ENCODE results near the gene MAP4.
"Not testable (repeated sequence)": the region's sequence is repeated elsewhere in the genome, so short reads cannot be mapped to it uniquely, and the experiment has no call there.

Gene MAP4

DNA sequence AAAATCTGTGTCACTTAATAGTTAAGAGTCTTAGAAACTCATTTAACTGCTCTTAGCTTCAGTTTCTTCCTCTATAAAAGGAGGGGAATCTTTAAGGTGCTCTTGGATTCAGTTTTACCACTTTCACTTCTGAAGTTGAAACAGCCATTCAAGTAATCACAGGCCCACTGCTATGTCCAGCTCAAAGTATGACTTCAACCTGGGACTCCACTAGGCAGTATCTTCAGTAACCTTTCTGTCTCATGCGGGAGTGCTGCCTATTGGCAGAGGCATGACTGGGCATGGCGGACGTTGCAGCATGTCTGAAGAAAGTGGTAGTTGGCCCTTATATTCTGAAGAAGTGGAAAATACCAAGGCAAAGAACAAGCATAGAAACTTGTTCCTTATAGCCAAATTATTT, 121.0 kb downstream of the MAP4 start:
- no peak for DNase-seq (ENCODE audit: low read depth, low spot score)

DNA sequence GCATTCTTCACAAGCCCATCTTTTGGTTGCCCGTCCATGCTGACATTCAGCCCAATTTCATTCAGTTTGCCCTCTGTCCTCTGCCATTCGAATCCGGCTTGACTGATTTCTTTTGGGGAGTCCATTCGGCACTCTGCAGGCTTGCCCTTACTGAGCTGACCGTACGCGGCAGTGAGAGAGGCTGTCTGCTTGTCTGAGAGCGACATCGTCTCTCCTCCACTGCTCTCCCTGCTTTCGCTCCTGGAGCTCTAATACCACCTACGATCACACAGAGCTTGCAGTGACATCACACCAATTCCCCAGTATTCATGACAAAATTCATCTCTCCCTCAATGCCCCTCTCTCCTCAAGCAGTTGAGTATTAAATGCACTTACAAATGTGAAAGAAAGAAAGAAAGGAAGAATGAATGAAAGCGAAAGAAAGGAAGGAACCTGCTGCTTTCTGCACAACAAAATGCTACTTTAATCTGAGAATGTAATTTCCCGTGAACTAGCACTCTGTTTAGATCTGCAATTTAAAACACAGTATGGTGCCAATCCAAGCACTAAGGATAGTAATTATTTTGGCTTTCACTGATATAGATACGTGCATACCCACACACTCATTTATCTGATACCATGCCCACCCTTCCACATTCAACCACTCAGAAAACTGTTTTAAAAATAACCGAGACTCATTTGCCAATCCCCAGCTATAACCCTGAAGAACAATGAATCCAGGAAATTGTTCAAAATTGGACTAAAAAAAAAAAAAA, 123.8 kb downstream of the MAP4 start:
- peak; percentile 39 for DNase-seq (ENCODE audit: low read depth, low spot score)

- DNase-seq (ENCODE audit: low read depth, low spot score) = no peak
Measured at GRCh38 chr3:47891613-47892005, 124.6 kb downstream of the MAP4 start.

- DNase-seq (ENCODE audit: low read depth, low spot score) = no peak
Measured at GRCh38 chr3:47890828-47891612, 125.2 kb downstream of the MAP4 start.

DNA sequence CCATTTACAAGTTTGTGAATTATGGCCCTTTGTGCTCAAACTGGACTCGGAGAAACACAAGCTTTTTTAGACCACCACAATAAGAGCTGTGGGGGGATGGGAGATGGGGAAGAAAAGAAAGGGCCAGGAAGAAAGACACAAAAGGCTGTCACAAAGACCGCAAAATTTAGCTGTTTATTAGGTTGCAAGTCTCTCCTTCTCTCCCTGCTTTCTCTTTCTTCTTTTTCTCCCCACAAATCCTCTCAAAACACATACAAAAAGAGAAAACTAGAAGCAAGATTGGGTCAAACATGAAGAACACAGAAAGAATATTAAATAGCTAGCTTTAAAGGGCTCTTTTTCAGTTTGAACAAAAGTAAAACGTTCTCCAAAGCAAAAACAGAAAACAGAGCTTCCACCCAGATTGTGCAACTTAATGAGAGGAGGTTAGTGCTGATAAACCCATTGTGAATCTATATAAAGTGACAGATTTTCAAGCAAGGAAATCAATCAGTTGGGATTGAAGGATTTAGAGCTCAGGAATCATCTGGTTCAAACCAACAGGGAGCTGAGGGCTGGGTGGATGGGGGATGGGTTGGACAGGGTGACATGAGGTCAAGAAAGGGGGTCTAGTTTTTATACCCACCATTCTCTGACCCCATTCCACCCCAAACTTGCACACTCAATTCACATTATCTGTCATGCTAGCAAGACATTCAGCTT, 125.9 kb downstream of the MAP4 start:
- no peak for DNase-seq (ENCODE audit: low read depth, low spot score)

DNA sequence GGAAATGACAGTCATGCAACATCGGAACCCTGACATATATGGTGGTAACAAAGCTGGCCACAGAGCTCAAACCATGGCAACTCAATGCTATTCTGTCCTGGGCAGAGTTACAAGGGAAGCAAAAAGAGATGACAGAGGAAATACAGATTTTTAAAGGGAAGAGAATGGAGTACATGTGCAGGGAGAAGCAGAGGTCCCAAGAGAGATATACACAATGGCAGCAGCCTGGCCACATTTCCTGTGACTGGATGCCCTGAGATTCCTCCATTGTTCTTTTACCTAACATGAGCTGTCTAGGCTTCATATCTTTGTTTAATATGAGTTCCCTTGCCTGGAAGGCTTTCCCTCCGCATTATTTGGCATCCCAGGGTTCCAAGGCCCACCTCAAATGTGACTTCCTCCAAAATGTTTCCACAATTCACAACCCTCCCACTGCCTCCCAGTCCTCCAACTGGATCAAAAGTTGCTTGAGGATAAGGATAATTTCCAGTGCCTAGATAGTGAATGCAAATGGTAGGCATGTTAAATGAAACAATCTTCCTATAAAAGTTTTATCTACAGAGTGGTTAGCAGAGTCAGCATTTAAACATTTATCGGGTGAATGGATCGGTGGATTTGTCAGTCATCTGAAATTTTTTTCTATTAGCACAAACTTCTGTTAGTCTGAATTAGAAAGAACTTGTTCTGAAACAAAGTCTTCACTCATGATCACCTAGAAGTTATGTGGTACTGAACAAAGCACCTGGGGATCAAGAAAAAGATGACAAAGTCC, 127.0 kb downstream of the MAP4 start:
- DNase-seq (ENCODE audit: low read depth, low spot score) = no peak

- not testable (repeated sequence) for DNase-seq (ENCODE audit: low read depth, low spot score)
Measured at GRCh38 chr3:47887991-47888390, 128.2 kb downstream of the MAP4 start.

GRCh38 chr3:47885168-47885567, 131.0 kb downstream of the MAP4 start:
- DNase-seq (ENCODE audit: low read depth, low spot score) = no peak

GRCh38 chr3:47884603-47885002, 131.6 kb downstream of the MAP4 start:
- DNase-seq (ENCODE audit: low read depth, low spot score) = no peak

DNA sequence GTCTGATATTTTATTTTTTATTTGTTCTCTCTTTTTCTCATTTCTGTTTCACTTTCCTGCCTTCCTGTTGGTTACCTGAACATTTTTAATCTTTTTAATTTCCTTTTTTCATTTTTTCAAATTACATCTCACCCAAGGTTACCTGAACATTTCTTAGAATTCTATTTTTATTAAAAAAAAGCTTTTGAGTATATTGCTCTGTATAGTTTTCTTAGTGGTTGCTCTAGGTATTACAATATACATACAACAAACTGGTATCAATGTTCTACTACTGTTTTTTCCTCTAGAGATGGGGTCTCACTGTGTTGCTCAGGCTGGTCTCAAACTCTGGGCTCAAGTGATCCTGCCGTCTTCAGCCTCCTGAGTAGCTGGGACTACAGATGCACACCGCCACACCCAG, 133.9 kb downstream of the MAP4 start:
- DNase-seq (ENCODE audit: low read depth, low spot score) = no peak

DNA sequence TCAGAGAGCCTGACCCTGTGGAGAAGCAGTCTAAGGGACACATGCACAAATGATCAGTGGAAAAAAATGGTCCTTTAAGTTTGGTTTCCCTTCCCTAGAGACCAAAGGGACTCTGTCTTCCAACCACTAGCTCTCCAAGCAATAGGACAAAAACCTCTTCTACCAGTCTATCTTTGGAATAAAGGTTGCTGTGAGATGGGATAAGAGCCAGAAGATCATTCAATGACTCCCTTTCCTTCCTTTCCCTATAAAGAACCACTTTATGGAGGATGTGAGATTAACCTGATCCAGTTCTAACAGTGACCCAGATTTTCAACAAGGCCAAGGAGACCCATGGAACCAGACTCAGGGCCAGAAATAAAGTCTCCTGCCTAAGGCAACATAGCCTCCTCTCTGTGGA, 138.5 kb downstream of the MAP4 start:
- DNase-seq (ENCODE audit: low read depth, low spot score) = no peak

DNA sequence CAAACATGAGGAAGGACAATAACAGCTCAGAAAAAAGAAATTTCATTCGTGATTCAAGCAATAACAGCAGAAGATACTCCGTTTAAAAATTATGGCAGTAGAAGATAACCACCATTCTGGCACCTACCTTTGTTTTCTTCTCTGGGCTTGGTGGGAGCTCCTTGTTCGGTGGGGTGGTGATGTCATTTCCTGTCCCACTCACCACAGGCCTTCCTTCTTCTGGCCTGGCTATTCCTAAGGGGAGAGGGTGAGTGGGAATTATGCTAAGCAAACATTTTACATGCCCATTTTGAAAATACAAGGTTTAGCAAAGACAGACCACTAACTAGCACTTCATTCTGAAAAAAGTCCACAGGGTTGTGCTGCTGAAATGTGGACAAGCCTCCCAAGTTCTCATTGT, 138.9 kb downstream of the MAP4 start:
- DNase-seq (ENCODE audit: low read depth, low spot score) = peak; percentile 37

- no peak for DNase-seq (ENCODE audit: low read depth, low spot score)
Measured at GRCh38 chr3:47874913-47875312, 141.3 kb downstream of the MAP4 start.

- no peak for DNase-seq (ENCODE audit: low read depth, low spot score)
Measured at GRCh38 chr3:47874438-47874837, 141.8 kb downstream of the MAP4 start.

DNA sequence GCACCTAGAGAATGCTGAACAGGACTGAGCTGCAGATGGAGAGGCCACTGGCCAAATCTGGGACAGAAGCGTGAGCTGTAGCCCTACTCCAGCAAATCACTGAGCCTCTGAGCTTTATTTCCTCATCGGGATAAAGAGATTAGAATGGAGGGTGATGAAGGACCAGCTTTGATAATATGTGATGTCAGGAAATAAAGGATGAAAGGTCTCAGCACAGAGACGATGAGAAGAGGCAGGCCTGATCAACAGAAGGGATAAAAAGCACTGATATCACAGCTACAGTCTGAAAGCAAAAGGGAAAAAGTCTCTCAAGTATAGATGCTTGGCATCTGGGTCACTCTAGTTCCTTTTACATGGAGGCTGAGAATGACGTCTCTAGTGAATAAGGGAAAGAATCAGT, 143.3 kb downstream of the MAP4 start:
- DNase-seq (ENCODE audit: low read depth, low spot score) = no peak

DNA sequence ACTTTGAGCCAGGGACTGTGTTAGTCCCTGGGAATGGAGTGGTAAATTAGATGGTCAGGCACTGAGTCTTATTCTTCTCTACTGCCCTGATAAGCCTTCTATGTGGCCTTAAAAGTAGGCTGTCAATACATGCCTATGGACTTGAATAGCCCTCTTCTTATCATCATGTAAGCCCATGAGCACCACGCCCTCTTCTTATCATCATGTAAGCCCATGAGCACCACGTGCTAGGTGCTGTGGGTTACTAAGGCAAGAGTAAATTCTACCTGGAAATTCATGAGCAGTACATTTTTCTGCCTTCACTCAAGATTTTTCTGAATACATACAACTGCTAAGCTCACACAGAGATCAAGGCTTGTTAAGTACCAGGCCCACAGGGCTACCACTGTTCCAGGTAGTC, 144.8 kb downstream of the MAP4 start:
- no peak for DNase-seq (ENCODE audit: low read depth, low spot score)

GRCh38 chr3:47870702-47871260, 145.4 kb downstream of the MAP4 start:
- DNase-seq (ENCODE audit: low read depth, low spot score) = no peak

- DNase-seq (ENCODE audit: low read depth, low spot score) = no peak
Measured at GRCh38 chr3:47870156-47870555, 146.1 kb downstream of the MAP4 start.

DNA sequence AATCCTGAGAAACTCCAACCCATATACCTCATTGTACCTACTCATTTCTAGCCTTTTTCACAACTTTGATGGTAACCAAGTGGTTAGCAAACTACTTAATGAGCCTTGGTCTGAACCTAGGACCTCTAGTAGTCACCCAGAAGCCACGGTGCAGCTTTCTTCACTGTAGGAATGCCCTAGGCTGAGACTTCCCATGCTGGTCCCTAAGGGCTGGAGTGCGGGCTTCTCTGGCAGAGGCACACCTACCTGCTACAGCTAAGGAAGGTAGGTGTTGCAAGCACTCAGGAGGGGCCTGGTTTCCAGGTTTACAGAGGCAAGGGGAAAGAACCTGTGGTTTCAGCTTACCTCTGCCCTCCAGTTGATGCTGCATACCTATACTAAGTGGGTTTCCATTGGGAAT, 147.9 kb downstream of the MAP4 start:
- no peak for DNase-seq (ENCODE audit: low read depth, low spot score)

- no peak for DNase-seq (ENCODE audit: low read depth, low spot score)
Measured at GRCh38 chr3:47867451-47868044, 148.7 kb downstream of the MAP4 start.

GRCh38 chr3:47865192-47865591, 151.0 kb downstream of the MAP4 start:
- peak; percentile 42 for DNase-seq (ENCODE audit: low read depth, low spot score)
